GM18499 (cell line): ENCODE measurements around the gene ARHGAP28.
"Not testable (repeated sequence)": the region's sequence is repeated elsewhere in the genome, so short reads cannot be mapped to it uniquely, and the experiment has no call there.

ENCODE experiments used
- ATAC-seq: cut with Tn5 transposase; IDR thresholded peaks from one replicate; pipeline ENCODE4 v1.9.1; 2021; ENCODE audit warnings: moderate number of reproducible peaks; ENCODE audit not compliant: insufficient read depth, unreplicated experiment

Gene ARHGAP28

DNA sequence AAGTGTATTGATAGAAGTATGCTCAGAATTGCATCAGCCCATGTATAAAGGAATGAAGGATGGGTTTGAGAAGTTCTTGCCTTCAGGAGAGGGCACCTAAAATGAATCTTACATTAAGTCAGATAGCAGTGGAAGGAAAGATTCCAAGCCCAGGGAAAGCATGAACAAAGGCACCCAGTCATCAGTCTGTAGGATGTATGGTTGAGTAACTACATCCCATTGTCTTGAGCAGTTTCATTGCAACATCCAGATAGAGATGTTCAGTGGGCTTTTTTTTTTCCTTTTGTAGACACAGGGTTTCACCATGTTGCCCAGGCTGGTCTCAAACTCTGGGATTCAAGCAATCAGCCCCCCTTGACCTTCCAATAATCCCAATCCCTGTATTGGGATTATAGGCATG, 80.7 kb downstream of the ARHGAP28 start:
- no peak for ATAC-seq

DNA sequence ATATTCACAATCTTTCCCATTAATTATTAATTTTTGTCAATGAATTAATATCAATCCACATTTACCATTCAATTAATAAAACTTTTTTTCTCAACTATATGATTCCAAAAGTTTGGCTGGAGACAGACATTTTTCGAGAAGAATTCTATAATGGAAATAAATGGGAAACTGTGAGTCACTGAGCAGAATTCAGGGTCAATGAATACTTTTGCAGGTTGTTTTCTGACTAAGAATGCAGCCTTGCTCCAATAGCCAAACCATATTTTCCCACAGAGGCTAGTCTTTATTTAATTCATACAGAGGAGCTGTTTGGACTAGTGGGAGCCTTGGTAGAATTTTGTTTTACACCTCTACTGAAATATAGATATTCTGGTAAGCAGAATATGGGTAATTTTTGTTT, 82.3 kb downstream of the ARHGAP28 start:
- ATAC-seq: no peak

GRCh38 chr18:6814882-6815425, 85.4 kb downstream of the ARHGAP28 start:
- no peak for ATAC-seq

DNA sequence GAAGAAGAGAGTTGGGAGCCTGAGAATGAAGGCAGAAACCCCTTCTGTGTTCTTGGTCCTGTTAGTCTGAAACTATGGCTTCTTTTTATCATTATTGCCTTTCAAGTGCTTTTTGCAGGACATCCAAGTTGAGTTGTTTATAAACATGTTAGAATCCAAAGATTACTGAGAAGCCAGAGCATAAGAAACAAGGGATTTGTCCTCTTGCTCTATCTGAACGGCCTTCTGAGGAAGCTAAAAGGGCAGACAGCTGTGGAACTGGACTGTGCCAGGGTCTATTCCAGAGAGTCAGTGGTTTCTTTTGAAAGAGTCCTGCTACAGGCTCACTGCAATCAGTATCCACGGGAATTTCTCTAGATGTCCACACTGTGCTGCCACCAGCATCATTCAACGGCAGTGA, 86.6 kb downstream of the ARHGAP28 start:
- ATAC-seq: no peak

DNA sequence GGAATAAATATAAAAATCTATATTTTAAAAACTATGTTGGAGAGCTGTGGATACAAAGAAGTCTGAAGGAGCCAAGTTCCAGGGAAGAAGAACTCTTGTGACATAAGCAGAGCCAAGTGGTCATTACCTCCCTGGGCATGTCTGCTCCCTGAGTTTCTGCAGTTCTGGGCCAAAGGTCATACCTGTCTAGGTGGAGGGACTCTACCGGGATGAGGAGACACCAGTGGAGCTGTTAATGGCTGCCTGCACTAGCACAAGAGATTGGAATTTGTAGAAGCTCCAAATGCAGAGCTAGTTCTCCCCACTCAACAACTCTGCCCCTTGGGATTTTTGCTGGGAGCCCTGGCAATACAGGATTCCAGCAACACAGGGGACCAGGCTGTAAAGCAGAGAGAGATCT, 89.8 kb downstream of the ARHGAP28 start:
- no peak for ATAC-seq

DNA sequence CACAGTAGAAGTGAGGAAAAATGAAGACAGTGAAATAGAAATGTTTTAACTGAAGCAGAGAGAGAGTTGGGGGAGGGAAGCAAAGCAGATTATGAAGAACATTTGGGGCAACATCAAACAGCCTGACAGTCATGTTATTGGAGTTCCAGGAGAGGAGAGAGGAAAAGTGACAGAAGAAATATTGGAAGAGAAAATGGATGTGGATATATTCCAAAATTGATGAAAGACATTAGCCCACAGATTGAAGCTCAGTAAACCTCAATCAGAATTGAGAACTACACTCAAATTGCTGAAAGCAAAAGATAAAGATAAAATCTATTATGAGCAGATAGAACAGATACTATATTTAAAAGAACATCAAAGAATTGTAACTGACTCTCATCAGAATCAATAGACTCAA, 90.8 kb downstream of the ARHGAP28 start:
- no peak for ATAC-seq

GRCh38 chr18:6821356-6821755, 91.8 kb downstream of the ARHGAP28 start:
- no peak for ATAC-seq

- not testable (repeated sequence) for ATAC-seq
Observed at GRCh38 chr18:6827161-6827560, 97.6 kb downstream of the ARHGAP28 start.

DNA sequence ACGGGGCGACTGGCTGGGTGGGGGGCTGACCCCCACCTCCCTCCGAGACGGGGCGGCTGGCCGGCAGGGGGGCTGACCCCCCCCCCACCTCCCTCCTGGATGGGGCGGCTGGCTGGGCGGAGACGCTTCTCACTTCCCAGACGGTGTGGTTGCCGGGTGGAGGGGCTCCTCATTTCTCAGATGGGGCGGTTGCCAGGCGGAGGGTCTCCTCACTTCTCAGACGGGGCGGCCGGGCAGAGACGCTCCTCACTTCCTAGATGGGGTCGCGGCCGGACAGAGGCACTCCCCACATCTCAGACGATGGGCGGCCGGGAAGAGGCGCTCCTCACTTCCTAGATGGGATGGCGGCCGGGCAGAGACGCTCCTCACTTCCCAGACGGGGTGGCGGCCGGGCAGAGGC, 98.0 kb downstream of the ARHGAP28 start:
- ATAC-seq: not testable (repeated sequence)

- no peak for ATAC-seq
Observed at GRCh38 chr18:6830916-6831315, 101.4 kb downstream of the ARHGAP28 start.

- ATAC-seq: no peak
Observed at GRCh38 chr18:6835345-6835744, 105.8 kb downstream of the ARHGAP28 start.

DNA sequence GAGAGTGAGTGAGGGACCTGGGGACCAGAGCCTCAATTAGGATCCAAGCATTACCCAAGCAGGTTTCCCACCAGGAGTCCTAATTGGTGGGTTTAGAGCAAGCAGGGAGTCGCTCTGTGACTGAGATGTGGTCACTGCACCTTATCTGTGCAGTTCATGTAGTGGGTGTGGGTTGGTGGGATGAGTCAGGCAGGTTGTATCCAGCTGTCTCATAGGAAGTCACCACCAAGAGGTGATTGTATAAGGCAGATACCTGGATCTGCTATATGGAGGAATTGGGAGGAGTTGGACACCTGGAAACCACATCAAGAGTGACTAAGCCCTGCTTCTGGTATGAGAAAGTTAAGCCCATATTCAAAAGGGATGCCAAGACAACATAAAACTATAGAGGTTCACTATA, 106.8 kb downstream of the ARHGAP28 start:
- no peak for ATAC-seq

DNA sequence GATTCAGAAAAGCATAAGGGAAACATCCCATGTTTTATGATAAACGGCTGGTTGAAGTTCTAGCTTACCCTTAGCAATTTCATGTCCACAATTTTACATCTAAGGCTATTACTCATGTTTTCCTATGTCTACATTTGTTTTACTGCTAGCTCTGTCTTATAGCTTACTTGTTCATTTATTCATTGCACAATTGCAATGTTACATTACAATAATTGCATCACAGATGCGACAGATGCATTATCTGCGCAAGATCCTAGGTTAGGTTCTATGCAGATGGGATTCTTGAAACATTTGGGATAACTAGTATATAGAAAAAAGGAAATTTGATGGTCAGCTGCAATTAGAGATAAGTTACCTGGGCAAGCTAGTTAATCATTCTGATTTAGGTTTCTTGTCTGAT, 108.4 kb downstream of the ARHGAP28 start:
- ATAC-seq: no peak

DNA sequence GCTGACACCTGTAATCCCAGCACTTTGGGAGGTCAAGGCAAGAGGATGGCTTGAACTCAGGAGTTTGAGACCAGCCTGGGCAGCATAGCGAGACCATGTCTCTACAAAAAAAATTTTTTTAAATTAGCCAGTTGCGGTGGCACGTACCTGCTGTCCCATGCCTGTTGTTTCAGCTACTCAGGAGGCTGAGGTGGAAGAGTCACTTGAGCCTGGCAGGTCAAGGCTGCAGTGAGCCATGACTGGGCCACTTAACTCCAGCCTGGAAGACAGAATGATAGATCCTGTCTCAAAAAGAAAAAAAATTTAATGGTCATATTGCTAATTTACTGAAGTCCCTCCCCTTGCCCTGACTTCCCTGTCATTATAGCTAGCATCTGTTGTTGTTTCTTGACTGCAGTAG, 112.6 kb downstream of the ARHGAP28 start:
- no peak for ATAC-seq

DNA sequence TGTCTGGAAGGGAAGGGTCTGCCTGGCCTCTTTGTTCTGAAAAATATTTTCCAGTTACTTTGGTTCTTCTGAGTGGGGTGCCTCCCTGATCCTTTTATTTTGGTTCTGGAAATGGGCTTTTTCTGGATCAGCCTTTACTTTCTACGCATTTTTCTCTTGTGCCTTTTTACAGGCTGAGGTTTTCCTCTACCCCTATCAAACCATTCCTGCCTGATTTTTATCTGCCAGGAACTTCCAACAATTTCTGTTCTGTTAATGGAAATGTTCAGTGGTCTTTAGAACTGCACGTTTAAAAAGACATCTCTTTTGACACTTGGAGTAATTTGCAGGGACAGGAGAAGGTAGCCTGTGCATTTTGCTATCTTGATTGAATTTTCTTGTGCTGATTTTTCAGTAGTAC, 113.8 kb downstream of the ARHGAP28 start:
- no peak for ATAC-seq

DNA sequence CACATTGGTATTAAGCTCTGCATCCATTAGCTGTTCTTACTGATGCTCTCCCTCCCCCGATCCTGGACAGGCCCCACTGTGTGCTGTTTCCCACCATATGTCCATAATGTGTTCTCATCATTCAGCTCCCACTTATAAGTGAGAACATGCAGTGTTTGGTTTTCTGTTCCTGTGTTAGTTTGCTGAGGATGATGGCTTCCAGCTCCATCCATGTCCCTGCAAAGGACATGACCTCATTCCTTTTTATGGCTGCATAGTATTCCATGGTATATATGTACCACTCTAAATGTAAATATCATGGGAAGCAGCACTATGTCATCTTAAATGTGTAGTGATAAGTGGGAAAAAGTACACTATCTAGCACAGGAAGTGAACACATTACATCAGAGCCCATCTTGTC, 116.0 kb downstream of the ARHGAP28 start:
- not testable (repeated sequence) for ATAC-seq

GRCh38 chr18:6850396-6850795, 120.9 kb downstream of the ARHGAP28 start:
- ATAC-seq: no peak

DNA sequence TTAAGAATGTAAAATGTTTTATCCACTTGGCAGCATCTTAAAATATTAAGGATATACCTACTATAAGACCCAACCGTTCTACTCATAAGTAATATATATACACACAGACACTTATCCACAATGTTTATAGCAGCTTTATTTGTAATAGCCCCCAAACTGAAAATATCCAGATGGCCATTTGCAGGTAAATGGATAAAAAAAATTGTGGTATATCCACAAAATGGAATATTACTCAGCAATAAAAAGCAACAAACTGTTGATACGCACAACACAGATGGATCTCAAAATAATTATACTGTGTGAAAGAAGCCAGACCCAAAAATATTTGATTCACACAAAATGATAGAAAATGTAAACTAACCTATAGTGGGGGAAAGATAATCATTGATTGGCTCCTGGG, 122.0 kb downstream of the ARHGAP28 start:
- no peak for ATAC-seq

DNA sequence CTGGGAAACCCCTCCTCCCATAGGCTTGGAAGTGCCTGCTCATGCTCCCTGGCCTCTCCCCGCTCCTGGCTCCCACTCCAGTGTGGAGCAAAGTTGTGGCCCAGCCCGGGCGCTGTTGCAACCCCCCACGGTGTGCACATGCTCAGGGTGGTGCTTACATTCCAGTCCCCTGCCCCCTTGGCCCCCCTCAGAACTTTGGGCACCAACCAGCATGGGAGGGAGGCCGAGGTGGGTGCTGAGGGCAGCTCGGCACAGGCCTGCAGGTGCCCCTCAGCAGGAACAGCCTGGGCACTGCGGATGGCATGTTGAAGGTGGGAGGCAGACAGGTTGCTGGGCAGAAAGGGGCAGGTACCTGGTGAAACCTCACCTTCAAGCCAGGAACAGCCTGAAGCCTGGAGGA, 125.3 kb downstream of the ARHGAP28 start:
- ATAC-seq: no peak

DNA sequence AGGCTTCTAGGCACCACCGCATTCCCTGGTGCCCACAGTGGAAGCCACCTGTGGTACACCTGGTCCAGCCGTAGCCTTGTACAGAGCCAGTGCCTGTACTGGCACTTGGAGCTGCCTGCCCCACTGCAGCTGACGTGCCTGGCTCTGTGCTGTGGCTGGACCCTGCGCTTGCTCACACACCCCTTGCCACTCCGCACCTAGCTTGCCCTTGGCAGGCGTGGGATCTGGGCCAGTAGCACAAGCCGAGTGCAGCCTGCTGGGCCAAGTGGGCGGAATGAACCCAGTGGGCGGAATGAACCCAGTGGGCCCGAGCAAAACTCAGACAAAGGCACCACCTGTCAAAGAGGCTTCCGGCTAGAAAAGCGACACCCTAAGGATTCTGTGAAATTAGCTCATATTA, 126.3 kb downstream of the ARHGAP28 start:
- no peak for ATAC-seq

DNA sequence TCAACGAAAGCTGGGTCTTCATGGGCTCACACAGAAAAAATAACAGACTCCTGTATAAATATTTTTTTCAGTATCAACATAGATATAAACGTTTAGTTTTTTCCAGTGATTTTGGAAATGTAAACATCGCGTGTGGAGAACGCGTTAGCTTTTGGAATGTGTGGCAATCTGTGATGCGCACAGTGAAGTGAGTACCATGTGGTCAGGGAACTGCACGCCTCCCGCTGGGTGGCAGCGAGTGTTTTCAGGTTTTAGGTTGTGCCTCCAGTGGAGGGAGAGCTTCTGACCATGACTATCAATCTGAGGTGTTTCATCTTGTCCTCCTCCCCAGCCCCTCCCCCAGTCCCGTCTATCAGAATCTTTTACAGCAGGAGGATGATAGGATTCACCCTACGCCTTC, 127.8 kb downstream of the ARHGAP28 start:
- no peak for ATAC-seq

GRCh38 chr18:6859676-6860422, 130.3 kb downstream of the ARHGAP28 start:
- ATAC-seq: no peak
